ENCODE measurements around the gene CDCA4. TPM values are rescaled to one million over a fixed set of nuclear protein-coding genes. Genes with fewer than 3 reads are reported as not detected.

CDCA4 gene
- total RNA-seq, 4 donors from 2014 or later, result 5.8 to 7.8 (median 6.2) TPM

DNA sequence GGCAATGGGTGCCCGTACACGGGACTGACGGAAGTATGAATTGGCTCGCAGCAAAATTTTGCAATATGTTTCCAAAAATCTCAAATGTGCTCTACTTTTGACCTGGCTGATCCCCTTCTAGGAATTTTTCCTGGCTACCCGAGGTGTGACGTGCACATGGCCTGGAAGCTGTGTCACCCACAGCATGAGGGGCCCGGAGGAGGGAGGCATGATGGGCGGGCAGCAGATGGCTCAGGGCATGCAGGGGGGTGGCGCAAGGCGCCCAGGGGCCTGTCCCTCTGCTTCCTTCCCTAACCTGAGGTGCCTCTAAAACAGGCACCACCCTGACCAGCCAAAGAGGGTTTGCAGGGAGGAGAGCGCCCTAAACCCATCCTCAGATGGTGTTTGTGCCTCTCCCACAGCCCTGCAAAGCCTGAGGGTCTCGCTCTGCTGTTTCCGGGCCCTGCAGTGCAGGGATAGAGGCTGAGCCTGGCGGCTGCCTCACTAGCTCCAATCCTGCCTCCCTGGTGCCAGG, 37.7 kb upstream of the CDCA4 start:
- TF ChIP-seq POLR2AphosphoS5 (IDR thresholded peaks at IDR 0.05), result no peak
- TF ChIP-seq POLR2A (IDR thresholded peaks at IDR 0.05), result no peak
- TF ChIP-seq, protein P1, sequence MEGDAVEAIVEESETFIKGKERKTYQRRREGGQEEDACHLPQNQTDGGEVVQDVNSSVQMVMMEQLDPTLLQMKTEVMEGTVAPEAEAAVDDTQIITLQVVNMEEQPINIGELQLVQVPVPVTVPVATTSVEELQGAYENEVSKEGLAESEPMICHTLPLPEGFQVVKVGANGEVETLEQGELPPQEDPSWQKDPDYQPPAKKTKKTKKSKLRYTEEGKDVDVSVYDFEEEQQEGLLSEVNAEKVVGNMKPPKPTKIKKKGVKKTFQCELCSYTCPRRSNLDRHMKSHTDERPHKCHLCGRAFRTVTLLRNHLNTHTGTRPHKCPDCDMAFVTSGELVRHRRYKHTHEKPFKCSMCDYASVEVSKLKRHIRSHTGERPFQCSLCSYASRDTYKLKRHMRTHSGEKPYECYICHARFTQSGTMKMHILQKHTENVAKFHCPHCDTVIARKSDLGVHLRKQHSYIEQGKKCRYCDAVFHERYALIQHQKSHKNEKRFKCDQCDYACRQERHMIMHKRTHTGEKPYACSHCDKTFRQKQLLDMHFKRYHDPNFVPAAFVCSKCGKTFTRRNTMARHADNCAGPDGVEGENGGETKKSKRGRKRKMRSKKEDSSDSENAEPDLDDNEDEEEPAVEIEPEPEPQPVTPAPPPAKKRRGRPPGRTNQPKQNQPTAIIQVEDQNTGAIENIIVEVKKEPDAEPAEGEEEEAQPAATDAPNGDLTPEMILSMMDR (IDR thresholded peaks at IDR 0.05), result no peak
- TF ChIP-seq EP300 (IDR thresholded peaks at IDR 0.05), result no peak
- ATAC-seq, result no peak
- whole genome bisulfite sequencing, 2 donors (ENCODE audit: low coverage in 1 of 2), result 93% methylated on average over 4 of the region's 14 CpGs; no CpG with 5 or more reads in 1 of the 2 donors
- Histone ChIP-seq H3K4me1 (peaks cover 0 to 39% (median 7%) of the 10 kb centered on the region in 3 donors), H3K27ac (no peak overlapping the region), H3K9me3 (no peaks in the 10 kb centered on the region), H3K27me3 (no peaks in the 10 kb centered on the region), H3K4me3 (no peak overlapping the region), H3K36me3 (no peaks in the 10 kb centered on the region)

DNA sequence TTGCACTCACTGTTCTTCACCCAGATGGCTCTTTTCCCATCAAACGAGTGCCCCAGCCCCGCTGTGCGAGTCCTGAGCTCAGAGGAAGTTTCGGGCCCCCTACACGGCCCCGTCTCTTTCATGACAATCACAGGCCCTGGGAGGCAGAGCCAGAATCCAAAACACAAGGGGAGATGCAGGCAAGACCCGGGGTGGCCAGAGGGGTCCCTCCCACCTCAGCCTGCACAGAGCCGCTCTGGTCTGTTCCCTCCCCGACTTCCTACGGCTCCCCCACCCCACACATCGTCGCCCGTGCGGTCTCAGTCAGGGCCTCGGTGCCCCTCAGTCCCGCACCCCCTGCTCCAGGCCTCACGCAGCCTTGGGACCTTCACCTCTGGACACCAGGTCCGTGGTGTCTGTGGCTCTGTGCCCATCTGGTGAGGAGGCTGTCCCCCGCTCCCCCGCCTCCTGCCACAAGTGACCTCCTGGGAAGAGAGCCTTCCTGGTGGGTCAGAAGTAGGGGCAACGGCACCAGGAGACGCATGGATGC, 35.5 kb upstream of the CDCA4 start:
- Histone ChIP-seq H3K36me3 (no peaks in the 10 kb centered on the region), H3K27ac (no peak overlapping the region), H3K27me3 (no peaks in the 10 kb centered on the region), H3K4me3 (no peak overlapping the region), H3K4me1 (peaks cover 0 to 30% (median 3%) of the 10 kb centered on the region in 3 donors), H3K9me3 (no peaks in the 10 kb centered on the region)
- 84% methylated on average over 3 of the region's 22 CpGs; no CpG with 5 or more reads in 1 of the 2 donors for WGBS, 2 donors (ENCODE audit: low coverage in 1 of 2)
- no peak for ATAC-seq
- TF ChIP-seq, protein P1 (IDR thresholded peaks at IDR 0.05), result no peak
- TF ChIP-seq POLR2AphosphoS5 (IDR thresholded peaks at IDR 0.05) (no peak), POLR2A (IDR thresholded peaks at IDR 0.05) (no peak), EP300 (IDR thresholded peaks at IDR 0.05) (no peak)

DNA sequence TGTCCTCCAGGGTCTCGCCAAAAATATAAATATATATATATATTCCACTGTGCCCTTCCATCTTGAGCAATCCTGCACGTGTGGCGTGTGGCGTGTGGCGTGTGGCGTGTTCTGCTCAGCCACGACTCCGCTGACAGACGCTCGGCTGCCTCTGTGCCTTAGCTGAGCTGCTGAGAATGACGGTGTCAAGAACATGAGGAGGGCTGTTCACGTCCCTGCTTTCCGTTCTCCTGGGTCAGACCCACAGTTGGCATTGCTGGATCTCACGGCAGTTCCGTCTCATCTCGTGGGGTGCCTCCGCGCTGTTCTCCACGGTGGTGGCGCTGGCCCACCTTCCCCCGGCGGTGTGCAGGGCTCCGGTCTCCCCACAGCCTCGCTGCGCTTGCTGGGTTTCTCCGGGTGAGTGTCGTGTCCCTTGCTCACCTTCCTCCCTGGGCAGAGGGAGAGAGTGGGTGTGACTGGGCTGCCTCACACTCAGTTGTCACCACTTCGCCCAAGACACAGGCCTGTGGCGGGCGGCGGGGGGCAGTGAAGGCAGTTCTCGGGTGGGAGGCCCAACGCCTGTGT, 34.9 kb upstream of the CDCA4 start:
- TF ChIP-seq, protein P1 (IDR thresholded peaks at IDR 0.05), result no peak
- TF ChIP-seq POLR2A (IDR thresholded peaks at IDR 0.05) (no peak), POLR2AphosphoS5 (IDR thresholded peaks at IDR 0.05) (no peak), EP300 (IDR thresholded peaks at IDR 0.05) (no peak)
- no peaks in the 10 kb centered on the region for H3K27me3 ChIP-seq
- no peak overlapping the region for H3K4me3 ChIP-seq
- H3K9me3 ChIP-seq, result no peaks in the 10 kb centered on the region
- H3K27ac ChIP-seq, result no peak overlapping the region
- ATAC-seq, result no peak
- no peaks in the 10 kb centered on the region for H3K36me3 ChIP-seq
- peaks cover 0 to 25% (median 3%) of the 10 kb centered on the region in 3 donors for H3K4me1 ChIP-seq
- 79% methylated on average over 15 of the region's 33 CpGs; no CpG with 5 or more reads in 1 of the 2 donors for WGBS, 2 donors (ENCODE audit: low coverage in 1 of 2)

DNA sequence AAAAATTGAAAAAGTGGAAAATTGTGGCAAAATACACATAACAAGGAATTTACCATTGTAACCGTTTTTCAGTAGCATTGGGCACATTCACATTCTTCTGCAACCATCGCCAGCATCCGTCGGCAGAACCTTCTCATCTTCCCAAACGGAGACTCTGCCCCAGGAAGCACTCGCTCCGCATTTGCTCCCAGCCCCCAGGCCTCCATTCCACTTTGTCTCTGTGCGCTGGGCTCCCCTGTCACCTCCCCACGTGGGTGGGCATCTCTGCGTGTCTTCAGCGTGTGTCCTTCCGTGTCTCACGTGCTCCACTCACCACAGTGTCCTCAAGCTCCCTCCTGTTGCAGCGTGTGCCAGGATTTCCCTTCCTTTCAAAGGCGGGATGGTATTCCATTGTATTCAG, 34.5 kb upstream of the CDCA4 start:
- H3K27ac ChIP-seq, result no peak overlapping the region
- 56 to 71% methylated on average over 11 to 14 of the region's 15 CpGs for whole genome bisulfite sequencing, 2 donors (ENCODE audit: low coverage in 1 of 2)
- no peaks in the 10 kb centered on the region for H3K36me3 ChIP-seq
- TF ChIP-seq, protein P1 (IDR thresholded peaks at IDR 0.05), result no peak
- TF ChIP-seq POLR2A (IDR thresholded peaks at IDR 0.05) (no peak), POLR2AphosphoS5 (IDR thresholded peaks at IDR 0.05) (no peak), EP300 (IDR thresholded peaks at IDR 0.05) (no peak)
- peaks cover 2% of the 10 kb centered on the region for H3K27me3 ChIP-seq
- no peaks in the 10 kb centered on the region for H3K9me3 ChIP-seq
- H3K4me3 ChIP-seq, result no peak overlapping the region
- no peak for ATAC-seq
- H3K4me1 ChIP-seq, result peaks cover 0 to 20% (median 3%) of the 10 kb centered on the region in 3 donors

DNA sequence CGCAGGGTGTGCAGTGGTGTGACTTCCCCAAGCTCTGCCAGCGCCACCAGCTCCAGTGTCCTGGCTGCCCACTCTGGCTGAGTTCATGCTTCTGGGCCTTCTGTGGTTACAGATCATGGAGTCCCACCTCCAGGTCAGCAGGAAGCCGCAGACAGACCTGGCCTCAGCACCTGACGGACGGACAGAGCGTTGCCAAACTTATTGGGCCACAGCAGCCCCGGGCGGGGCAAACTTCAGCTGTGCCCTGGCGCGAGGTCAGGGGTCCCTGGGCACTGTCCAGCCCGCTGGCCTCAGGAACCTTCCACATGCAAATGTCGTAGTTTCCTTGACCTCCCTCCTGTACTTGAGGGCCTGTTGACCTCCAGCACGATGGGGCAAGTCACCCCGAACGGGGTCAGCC, 33.1 kb upstream of the CDCA4 start:
- Histone ChIP-seq H3K27ac (no peak overlapping the region), H3K4me3 (no peak overlapping the region), H3K36me3 (no peaks in the 10 kb centered on the region), H3K9me3 (no peaks in the 10 kb centered on the region), H3K27me3 (peaks cover 11% of the 10 kb centered on the region), H3K4me1 (peaks cover 0 to 7% (median 1%) of the 10 kb centered on the region in 3 donors)
- no peak for ATAC-seq
- TF ChIP-seq, protein P1 (IDR thresholded peaks at IDR 0.05), result no peak
- no peak for TF ChIP-seq EP300 (IDR thresholded peaks at IDR 0.05)
- no peak for TF ChIP-seq POLR2A (IDR thresholded peaks at IDR 0.05)
- TF ChIP-seq POLR2AphosphoS5 (IDR thresholded peaks at IDR 0.05), result no peak
- 89 to 100% methylated on average over 3 to 7 of the region's 15 CpGs for WGBS, 2 donors (ENCODE audit: low coverage in 1 of 2)
